Measurements from ENCODE around the gene HDAC11.
"Not testable (repeated sequence)": the region's sequence is repeated elsewhere in the genome, so short reads cannot be mapped to it uniquely, and the experiment has no call there.

HDAC11 gene

DNA sequence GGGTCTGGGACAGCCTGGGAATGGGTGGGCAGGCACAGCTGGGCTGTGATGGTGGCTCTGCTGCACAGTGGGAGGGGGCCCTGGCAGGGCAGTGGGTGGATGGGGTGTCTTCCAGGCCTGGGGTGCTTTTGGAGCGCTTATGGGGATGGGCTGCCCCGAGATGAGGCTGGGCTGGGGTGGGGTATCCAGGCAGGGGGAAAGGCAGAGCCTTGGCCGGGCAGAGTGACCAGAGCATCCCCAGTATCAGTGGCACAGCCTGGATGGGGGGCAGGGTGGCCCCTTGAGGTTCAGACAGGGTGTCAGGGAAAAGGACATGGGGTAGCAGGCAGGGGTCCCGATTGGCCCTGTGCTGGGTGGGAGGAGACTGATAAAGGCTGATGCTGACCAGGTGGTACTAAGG is 26.6 kb downstream of the HDAC11 start:
- no peak for DNase-seq (ENCODE audit: low read depth in 2 of 2)

DNA sequence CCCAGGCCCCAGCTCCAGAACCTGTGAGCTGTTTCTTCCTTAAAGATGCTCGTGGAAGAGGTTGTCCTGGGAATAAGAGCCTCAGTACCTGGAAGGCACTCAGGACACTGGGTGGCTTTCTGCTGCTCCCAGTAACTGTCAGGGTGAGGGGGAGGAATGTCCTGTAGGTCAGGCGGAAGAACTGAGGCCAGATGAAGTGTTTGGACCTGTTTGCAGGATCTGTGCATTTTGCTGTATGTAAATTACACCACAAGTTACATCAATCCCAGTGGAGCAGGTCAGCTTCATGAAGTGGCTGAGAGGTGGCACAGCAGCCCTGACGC is 27.1 kb downstream of the HDAC11 start:
- DNase-seq (ENCODE audit: low read depth in 2 of 2) = no peak

DNA sequence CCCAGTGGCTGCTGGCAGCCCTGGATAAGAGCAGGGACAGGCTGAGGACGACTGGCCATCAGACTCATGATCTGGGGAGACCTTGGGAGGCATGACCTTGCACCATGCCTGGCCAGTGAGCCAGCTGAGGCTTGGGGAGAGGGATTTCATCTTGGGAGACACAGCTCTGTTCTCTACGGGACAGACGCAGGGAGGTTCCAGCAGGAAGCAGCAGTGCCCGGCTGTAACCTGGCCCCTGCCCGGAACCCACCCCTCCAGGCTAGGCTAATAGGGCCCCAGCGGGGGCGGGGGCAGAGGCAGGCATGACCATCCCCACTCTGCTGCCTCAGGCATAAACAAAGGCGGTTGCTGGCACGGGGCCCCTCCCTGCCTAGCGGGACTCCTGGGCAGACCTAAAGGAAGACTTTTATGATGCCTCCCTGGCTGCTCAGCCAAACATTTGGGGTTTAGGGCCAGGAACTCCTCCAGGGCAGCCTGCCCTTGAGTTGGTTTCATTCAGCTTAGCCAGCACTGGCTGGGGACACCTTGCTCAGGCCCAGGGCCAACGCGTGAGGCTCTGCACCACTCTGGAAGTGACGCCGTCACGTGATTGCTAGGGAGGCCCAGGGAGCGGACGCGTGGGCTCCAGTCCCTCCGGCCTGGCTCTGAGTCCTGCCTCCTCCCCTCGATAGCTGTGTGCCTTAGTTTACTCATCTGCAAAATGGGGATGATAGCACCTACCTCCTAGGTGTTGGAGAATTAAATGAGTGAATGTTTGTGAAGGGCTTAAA is 27.6 kb downstream of the HDAC11 start:
- DNase-seq (ENCODE audit: low read depth in 2 of 2) = no peak

DNA sequence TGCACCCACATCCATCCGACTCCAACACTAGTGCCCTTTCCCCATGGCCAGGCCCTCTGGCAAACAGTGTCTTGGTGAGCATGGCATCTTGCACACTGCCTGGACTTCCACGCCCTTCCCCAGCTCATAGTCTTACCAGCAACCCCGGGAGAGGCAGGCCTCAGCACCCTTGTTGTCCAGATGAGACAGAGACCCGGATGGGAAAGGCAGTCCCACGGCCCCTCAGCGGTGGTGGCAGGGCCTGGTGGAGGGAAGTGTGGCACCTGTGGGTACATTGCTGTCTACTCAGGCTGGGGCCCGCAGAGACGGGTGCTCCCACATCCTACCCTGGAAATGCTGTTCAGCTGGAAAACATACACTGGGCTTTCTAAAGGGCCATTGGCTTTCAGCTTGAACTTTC is 28.4 kb downstream of the HDAC11 start:
- no peak for DNase-seq (ENCODE audit: low read depth in 2 of 2)

DNA sequence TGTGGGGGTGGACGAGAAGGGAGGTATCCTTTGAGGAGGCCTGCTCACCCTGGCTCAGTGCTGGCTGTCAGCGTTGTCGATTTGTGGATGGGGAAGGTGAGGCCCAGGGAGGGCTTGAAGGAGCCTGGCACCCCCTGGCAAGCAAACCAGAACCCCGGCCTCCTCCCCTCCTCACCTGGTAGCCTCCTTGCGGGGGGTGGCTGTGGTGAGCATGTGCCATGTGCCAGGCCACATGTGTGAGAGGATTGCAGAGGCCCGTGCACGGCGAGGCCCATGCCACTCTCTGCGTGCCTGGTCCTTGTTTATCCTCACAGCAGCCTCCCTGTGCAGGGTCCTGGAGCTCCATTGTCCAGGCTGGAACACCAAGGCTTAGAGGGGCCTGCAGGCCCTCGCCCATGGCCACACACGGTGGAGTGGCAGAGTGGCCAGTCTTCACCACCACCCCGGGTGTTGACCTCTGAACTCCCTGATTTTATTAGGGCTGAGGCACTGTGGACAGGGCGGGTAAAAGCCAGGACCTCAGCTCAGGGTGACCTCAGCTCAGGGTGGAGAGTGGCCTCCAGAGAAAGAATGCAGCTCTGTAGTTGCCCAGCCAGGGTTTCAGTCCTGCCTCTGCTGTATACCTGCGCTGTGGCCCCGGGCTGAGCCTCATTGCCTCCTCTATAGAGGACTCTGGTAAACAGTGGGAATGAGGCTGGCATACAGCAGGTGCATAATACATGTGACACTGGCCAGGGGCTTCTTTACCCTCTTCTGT is 29.1 kb downstream of the HDAC11 start:
- DNase-seq (ENCODE audit: low read depth in 2 of 2) = no peak

DNA sequence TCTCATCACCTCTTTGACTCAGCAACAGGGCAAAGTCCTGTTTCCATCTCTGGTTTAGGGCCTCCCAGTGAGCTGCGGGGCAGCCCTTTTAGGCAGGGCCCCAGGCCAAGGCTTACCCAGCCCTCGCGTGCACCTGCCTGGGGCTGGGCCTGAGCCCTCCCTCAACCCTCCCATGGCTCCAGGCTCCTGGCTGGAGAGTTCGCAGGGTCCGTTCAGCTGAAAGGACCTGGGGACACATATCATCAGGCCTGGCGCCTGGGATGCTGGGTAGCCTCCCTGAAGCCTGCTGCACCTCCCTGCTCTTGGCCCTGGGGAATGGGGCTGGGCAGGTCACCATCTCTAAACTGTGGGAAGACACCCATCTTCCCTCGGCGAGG is 29.7 kb downstream of the HDAC11 start:
- no peak for DNase-seq (ENCODE audit: low read depth in 2 of 2)

DNA sequence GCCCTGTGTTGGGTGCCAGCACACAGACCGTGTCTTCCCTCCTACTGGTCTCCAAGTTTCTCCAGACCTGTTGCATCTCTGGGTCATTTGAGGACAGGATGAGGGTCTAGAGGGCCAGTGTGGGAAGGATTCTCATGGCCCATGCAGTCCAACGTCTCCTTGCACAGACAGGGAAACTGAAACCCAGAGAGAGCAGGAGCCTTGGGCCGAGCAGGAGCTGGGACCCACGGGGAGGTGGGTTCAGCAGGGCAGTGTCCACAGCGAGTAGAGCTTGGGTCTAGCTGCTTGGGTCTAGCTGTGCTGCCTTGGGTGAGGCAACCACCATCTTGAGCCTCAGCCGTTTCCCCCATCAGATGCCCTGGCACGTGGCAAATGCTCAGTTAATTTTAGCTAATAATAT is 32.3 kb downstream of the HDAC11 start:
- DNase-seq (ENCODE audit: low read depth in 2 of 2) = no peak

DNA sequence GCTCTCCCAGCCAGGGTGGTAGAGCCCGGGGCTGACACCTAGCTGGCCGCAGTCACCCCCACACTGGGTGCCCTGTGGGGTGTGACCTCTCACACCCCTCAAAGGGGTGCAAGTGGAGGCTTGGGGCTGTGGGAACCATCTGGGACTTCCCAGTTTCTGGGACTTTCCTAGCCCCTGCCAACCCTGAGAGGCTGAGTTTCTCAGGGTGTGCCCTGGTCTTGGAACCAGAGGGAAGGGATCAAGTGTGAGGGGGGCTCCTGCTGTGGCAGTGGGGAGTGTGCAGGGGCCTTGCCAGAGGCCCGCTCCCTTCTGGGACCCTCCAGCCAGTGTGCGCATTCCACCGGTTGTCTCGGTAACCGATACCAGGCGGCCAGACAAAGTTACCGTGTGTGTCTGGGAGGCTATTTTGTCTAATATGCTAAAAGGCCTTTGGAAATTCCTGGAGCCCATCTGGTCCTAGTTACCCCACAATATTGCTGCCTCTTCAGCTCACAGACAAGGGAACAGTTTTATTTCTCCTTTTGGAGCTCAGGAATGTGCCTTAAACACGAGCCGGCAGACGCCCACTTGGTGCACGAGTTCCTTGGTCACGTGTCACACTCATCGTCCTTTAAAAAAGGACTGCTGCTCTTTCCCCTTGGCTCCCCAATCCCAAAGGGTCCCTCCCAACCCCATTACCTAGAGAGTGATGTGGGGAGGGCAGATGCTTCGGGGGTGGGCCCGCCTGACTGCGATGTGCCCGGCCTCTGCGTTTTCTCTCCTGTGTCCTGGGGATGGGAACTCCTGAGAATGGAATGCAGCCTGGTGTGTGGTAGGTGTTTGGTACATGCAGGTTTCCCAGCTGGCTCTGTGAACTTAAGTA is 33.2 kb downstream of the HDAC11 start:
- peak; percentile 65 for DNase-seq (ENCODE audit: low read depth in 2 of 2)

DNA sequence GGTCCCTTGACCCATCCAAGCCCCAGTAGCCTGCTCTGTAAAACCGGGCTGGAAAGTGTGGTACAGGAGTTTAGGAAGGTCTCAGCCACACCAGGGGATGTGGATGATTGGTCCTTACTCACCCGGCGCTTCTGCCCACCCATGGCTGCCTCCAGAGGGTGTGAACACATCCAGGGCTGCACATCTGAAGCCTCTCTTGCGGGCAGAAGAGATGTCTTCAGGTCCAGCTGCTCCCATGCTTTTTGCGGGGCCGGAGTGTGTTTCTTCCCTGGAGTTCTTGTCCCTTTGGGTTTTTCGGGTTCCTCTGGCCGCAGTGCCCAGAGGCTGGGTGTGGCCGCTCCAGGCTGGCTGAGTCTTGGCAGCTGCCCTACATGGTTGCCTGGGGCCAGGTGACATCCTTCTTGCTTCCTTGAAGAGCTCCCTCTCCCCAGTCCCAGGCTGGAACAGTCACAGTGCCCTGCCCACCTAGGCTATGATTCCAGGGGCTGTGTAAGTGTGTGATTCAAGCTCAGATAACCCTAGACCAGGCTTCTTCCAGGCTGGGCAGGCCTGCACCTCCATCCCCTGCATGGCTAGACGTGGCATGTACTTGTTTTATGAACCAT is 33.9 kb downstream of the HDAC11 start:
- DNase-seq (ENCODE audit: low read depth in 2 of 2) = no peak

DNA sequence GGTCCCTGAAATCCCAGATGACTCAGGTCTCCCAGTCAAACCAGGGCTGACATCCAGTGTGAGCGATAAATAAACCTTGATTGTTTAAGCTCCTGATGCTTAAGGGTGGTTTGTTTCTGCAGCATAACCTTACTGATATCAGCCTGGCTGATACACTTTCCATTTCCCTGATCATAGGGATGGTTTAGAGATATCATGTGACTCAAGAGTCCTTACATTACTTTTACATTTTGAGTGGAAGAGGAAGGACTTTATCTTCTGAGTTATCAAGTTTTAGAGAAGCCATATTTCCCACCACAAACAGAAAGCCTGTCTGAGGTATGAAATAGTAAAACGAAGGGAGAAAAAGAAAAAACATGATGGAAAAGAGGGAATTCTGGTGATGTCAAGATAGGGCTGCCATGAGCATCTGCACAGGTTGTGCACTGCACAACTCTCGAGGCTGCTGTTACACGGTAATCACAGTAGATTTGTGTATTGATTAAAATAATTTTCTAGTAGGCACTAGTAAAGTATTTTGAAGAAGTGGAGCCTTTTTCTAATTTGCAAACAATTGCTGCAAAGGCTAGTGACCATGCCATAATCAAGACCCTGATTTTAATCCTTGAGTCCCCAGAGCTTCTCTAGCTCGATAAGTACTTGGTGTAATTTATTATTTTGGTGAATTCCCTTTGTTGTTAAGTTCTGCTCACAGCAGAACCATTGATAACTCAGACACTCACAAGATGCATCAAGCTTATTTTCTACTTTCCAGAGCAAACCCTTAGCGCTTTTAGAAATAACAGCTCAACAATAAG is 34.7 kb downstream of the HDAC11 start:
- DNase-seq (ENCODE audit: low read depth in 2 of 2) = no peak

DNA sequence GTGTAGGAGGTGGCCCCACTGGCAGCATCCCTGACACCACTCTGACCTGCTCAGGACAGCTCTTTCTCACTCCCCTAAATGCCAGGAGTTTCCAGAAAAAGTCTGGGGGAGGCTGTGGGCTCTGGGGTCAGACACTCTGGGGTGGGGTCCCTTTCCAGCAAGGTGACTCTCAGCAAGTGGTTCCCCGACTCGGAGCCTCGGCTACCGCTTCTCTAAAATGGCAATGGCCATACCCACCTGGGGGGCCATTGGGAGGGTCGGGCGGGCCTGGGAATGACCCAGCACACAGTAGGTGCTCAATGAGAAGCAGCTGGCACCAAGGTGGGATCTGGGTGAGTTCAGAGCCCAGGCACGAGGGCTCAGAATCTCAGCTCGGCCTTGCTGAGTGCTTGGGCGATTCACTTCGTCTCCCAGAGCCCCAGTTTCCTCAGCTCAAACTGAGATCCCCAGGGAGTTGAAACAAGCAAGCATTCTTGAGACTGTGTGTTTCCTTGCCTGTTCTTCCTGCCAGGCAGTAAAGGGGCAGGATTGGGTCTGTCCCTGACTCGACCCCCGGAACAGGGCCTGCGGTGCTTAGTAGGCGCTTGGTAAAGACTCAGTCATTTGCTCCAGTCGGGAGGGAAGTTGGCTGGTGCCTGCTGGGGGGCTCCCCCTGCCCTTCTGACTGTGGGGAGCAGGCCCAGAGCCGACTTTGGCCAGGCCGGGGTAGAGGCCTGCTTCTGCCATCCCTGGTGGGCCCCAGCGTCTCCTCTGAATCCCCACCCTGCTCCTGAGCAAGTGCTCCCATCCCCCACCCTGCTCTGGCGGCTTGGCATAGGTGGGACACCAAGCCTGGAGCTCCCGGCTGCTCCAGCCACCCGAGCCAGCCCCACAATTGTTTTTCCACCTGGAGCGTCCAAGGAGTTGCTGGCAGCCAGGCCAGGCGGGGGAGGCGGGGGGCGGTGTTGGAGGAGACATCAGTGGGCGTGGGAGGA is 36.0 kb downstream of the HDAC11 start:
- DNase-seq (ENCODE audit: low read depth in 2 of 2) = no peak

DNA sequence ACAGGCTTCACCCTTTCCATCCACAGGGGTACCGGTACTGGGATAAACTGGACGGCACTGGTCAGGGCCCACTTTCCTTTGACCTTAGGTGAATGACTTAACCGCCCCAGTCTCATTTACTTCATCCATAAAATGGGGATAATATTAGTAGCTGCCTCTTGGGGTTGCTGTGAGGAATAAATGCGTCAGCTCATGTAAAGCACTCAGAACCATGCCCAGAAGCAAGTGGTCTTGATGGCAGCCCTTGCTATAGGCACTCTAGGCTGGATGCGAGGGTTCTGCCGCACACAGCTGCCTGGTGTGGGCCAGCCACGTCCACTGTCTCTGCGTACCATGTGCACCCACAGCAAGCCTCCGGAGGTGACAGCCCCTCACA is 36.6 kb downstream of the HDAC11 start:
- DNase-seq (ENCODE audit: low read depth in 2 of 2) = no peak

DNA sequence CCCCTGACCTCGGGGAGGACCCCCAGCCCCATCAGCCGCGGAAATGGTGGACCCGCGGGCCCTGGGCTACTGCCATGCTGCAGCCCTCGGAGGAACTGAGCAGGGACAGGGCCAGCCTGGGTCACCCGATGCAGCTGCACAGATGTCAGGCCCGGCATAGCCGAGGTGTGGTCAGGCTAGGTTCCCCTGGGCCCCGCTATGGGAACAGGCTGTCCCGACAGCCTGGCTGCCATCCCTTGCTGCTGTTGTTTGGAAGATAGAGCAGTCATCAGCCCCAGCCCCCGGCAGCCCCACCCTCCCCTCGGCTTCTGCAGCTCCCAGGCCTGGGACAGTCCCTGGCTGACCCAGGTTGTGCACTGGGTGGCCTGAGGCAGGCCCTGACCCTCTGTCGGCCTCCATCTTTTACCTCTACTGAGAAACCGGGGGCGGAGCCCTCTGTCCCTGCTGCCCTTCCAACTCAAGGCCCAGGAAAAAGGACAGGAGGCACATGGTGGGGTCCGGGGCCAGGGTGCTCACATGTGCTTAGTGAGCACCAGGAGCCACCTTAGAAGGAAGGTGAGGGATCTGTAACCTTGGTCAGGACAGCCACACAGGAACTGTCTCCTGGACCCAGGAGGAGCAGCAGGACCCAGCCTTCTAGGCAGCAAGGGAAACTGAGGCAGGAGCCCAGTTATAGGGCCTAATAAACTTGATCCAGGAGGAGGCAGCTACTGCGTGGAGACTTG is 37.3 kb downstream of the HDAC11 start:
- no peak for DNase-seq (ENCODE audit: low read depth in 2 of 2)

DNA sequence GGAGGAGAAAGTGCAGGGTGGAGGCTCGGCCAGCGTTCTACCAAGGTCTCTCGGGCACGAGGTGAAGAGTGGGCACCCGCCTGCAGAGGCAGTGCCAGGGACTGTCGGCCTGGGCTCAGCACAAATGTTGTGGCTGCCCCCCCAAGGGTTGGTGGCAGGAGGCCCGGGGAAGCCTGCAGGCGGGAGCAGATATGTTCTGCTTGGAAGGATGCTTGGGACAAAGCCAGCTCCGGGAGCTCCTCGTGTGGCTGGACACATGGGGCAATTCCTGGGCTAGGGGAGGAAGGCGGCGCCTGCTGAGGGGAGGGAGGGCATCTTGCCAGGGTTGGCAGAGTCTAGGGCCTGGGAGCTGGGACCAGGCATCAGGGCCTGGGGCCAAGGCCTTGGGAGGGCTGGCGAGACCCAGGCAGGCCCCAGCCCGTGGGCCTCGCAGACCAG is 38.4 kb downstream of the HDAC11 start:
- DNase-seq (ENCODE audit: low read depth in 2 of 2) = no peak

DNA sequence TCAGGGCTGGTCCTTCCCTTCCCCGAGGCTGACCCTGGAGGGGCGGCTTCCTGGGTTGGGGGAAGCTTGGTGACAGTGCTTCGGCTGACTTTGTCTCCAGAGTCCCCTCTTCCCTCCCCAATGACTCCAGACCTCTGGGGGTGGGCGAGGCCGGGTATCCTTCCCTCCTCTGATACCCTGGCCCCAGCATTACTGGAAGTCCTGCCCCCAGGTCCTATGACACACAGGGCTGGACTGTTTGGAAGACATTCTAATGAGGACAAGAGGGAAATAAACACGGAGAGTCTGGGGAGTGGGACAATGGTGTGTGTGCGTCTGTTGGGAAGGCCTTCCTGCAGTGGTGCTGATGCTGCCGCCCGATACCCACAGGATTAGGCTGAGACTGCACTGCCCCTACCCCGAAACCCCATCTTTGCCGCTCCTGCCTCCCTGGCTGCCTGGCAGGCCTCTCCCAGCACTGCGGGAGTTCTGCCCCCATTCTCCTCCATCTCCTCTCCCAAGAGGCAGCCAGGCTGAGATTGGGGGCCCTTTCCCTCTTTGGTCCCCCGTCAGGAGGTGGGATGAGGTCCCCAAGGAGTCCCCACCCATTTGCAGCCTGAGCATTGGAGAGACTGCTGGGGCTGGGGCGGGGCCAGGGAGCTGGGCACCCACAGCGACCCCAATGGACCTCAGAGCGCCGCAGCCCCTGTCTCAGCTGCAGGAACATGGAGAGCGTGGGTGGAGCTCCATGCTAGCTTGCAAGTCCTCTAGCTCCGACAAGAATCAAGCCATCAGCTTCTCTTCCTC is 39.1 kb downstream of the HDAC11 start:
- DNase-seq (ENCODE audit: low read depth in 2 of 2) = no peak

DNA sequence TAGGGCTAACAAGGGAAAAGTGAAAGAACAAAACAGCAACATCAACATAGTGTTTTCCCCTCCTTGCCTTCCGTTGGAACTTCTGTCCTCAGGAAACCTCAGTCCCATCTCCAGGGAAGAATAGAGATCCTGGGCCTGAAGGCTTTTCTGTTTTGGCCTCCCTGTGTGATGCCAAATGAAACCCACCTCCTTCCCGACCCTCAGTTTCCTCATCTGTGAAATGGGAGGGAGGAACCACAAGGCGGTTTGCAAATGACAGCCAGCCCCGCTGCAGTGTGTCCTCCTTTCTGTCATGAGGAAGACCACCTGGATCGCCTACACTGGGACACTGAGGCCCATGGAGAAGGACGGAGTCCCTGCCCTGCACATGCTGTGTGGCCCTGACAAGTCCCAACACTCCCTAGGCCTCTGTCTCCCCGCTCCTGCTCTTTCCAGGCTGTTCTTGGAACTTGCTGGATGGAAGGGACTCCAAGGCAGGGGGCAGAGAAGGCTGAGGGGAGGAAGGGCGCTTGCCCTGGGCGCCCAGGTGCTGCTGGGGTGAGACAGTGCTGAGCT is 40.3 kb downstream of the HDAC11 start:
- no peak for DNase-seq (ENCODE audit: low read depth in 2 of 2)

DNA sequence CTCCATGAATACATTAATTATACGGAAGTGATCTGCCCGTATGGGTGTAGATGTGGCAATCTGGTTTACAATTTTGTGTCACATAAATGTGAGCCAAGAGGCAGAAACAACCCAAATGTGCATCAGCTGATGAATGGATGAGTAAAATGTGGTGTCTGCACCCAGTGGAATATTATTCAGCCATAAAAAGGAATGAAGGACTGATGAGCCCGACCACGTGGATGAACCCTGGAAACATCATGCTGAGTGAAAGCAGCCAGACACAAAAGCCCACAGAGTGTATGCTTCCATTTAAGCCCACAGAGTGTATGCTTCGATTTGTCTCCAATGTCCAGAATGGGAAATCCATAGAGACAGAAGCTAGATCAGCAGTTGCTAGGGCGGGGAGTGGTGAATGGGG is 41.2 kb downstream of the HDAC11 start:
- DNase-seq (ENCODE audit: low read depth in 2 of 2) = no peak

DNA sequence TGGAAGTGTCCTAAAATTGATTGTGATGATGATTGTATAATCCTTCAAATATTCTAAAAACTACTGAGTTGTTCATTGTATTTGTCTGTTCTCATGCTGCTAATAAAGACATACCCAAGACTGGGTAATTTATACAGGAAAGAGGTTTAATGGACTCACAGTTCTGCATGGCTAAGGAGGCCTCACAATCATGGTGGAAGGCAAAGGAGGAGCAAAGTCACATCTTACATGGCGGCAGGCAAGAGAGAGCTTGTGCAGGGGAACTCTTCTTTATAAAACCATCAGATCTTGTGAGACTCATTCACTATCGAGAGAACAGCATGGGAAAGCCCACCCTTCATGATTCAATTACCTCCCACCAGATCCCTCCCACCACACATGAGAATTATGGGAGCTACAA is 41.6 kb downstream of the HDAC11 start:
- DNase-seq (ENCODE audit: low read depth in 2 of 2) = not testable (repeated sequence)

Data from fibroblast of skin of left biceps (primary cell).